T-helper 1 cell treated with Interleukin-12 subunit alpha and Interleukin-12 subunit beta and Interleukin-4 antibody, amounts not matched to agents 30 ng/mL and 1 ng/mL, for 36 hours (primary cell): ENCODE results near the gene CCNI. TPM values are rescaled to one million over a fixed set of nuclear protein-coding genes. Genes with fewer than 3 reads are reported as not detected.
"Not testable (repeated sequence)": the region's sequence is repeated elsewhere in the genome, so short reads cannot be mapped to it uniquely, and the experiment has no call there.

Source experiments
- intact Hi-C: fragments of 100-400 bp; cut with micrococcal nuclease; formaldehyde crosslinking; loops from one replicate; pipeline ENCODE4 v1.15.1; 2024
- total RNA-seq: library from RNA; stranded (reverse); gene quantifications from 2 replicates; pipeline ENCODE4 v1.2.3, GENCODE V29; 2022

CCNI gene
- total RNA-seq, 1 donor from 2014 or later, result 178 TPM

DNA sequence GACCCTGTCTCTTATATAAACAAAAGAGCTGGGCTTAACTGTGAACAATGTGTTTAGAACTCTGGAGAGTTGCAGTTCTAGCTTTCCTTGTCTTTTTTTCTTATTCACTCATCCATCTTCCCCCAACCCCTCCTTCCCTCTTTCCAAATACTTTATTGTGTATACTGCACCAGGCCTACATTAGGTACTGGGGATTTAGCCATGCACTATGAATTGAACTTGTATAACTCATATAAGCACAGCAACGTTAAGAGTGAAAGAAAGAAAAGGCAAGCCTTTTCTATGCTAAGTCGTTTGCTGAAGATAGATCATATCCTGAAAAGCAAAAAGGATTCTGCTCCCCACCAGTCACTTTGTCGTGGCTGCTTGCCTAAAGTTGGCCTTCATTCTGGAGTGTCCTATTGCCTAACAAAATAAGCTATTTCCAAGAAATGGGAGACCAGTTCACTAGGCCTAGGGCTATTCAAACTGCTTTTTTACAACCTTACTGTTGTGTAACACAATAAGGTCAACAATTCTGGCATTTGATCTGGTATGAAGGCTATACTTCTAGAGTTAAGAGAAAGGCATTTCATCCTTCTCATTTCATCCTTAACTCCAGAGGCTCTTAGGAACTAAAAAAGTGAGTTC lies 32.2 kb downstream of the CCNI start:
- intact Hi-C loops, result loop anchor here (1.0 to 10.0 kb wide), 7 partner anchors 11 to 612 kb away; partner anchors contain the start of genes SEPTIN11 and SOWAHB

DNA sequence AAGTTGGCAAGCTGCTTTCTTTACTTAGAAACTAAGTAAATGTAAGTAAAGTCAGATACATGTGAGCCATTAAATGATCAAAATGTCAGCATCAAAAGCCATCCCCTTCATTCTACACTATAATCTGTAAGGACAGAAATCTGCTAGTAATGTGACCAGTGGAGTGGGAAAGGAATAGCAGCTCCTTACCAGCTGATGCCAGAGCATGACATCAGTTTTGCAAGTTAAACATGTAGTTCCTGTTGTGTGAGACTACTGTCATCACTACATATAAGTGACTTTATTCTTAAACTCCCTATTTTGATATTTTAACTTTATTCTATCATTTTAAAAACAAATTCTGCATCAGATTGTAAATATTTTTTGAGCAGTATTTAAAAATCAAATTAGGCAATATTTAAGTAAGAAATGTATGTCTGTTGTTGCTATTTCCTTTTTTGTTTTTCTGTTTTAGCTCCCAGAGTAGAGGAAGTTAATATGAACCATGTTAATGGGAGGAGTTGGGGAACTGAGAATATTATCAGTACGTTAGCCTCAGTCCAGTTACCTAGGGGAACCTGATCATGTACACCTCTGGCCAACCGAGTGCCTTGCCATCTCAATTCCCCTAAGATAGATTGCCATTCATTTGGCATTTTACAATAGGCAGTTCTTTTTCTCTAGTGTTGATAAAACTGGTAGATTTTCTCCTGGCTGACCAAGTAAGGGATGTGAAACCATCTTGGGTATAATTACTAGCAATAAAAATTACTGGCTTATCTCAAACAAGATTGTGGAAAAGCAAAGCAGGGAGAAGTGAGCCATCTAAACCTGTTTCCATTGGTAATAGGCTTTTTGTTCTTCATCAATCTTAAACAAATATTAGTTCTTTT lies 34.7 kb downstream of the CCNI start:
- intact Hi-C loops, result loop anchor here (5.0 to 10.0 kb wide), 2 partner anchors 144 to 286 kb away; partner anchors contain the start of gene SOWAHB

DNA sequence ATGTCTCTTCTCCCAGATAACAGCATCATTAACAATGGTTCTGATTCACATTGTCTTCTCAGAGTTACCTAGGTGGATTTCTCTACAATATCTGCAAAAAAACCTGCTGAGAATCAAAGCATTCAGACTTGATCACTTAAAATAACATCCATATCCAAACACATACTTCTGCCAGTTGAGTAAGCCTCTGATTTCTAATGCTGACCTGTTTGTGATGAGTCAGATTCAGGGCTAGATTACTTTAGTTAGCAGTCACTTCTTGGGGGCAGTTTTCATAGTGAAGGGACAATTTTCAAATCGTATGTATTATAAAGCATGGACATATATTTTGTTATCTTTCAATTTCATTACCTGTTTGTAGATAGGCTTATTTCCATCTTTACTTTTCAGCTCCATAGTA lies 35.5 kb downstream of the CCNI start:
- intact Hi-C loops, result loop anchor here (5.0 to 10.0 kb wide), 2 partner anchors 143 to 285 kb away; partner anchors contain the start of gene SOWAHB

DNA sequence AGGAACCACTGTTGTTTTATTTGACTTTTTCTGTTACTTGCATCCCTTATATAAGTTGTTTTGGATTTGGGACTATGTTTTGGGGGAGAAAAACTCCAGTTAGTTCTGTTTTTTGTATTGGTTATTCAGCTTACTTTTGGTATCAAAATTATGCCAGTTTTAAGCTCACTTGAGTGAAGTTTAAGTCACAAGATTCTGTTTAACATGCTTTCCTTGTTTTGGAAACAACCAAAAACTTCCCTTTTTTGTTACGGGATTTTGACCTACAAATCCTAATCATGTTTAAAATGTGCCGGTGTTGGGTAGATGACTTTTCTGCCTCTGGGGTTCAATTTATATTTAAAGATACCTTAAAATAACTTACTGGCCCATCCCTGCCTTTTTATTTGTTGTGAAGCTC lies 36.0 kb downstream of the CCNI start:
- intact Hi-C loops, result loop anchor here (5.0 to 10.0 kb wide), 2 partner anchors 142 to 285 kb away; partner anchors contain the start of gene SOWAHB

DNA sequence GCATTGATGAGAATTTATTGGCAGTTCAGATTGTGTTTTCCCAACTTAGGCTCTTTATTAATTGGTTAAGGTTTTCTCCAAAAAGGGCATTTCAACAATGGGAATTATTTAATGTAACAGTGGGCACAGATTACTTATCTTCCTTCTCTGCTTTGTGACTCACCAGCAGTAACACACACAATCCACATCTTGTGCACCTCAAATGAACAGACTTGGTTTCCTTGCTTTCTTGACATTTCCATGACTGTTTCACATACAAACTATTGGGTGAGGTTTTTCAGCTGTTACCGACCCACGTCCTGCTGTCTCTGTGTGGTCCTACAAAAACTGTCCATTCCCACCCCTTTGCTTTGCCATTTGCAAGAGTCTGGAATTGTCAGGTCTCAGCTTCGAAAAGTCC lies 38.1 kb downstream of the CCNI start:
- intact Hi-C loops, result no loop called here

DNA sequence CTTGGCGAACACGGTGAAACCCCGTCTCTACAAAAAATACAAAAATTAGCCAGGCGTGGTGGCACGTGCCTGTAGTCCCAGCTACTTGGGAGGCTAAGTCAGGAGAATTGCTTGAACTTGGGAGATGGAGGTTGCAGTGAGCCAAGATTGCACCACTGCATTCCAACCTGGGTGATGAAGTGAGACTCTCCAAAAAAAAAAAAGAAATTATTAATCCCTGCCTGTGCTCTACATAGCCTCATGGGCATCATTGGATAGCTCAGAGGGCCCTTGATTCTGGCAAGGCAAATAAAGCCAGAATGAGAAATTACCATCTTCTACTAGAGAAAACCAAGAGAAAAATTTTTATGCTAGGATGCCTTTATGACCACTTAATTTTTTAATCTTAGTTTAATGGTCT lies 38.6 kb downstream of the CCNI start:
- intact Hi-C loops, result not testable (repeated sequence)

DNA sequence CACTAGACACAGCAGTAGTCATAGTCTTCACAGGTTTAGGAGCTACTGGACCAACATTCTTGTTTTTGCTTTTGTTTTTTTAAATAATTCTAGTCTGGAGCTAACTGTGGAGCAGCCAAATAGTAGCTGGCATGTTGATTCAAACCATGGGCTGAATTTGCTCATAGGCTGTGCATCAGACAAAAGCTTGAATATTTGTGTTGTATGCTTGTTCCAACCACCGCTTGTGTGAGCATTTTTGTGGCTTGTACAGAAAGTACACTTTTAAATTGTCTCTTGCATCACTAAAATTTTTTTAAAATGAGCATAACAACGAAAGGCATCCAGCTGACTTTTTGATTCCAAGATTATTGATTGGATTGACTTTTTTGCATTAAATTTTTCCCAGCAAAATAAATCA lies 39.6 kb downstream of the CCNI start:
- intact Hi-C loops, result no loop called here

DNA sequence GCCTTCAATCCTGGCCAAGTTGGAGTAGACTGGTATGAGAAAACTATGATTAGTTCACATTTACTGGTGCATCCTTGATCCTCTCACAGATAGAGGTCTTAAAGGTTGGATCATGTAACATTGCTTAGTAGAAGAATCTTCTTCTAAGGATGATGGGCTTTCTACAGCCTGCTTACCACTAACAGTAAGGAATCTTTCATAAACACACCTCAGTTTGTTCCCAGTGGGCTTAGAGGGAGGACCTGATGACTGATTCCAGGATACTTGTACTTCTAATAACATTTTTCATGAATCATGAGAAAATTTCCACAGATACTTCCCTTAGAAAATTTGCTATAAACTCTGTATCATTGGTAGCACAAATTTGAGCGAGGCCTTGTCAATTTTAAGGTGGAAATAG lies 40.6 kb downstream of the CCNI start:
- intact Hi-C loops, result no loop called here

DNA sequence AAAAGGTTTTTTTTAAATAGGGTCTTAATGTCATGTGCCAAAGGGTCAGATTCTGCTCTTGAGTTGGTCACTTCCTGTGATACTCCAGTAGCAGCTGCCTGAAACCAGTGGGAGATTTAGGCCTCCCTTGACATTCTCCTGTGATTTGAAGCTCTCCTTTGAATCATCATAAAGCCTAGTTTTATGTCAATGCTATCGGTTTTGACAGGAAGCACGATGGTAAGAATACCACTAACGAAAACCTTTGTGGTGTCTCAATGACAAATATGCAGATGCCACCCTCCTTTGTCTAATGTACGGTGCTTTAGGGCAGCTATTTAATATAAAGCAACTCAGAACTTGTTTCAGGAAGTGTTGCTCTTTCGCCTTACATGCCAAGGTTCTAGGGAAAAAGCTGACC lies 44.2 kb downstream of the CCNI start:
- intact Hi-C loops, result no loop called here

DNA sequence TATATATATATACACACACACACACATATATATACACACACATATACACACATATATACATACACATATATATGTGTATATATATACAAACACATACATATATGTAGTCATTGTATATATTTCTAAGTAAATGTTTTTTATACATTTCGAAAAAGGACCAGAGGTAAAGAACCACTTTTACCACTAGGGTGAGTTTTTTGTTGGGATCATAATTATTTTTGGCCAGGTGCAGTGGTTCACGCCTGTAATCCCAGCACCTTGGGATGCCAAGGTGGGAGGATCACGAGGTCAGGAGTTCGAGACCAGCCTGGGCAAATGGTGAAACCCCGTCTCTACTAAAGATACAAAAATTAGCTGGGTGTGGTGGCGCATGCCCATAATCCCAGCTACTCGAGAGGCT lies 46.0 kb downstream of the CCNI start:
- intact Hi-C loops, result loop anchor here (2.0 to 5.0 kb wide), 2 partner anchors 45 to 82 kb away; partner anchors contain the start of genes CCNI and SEPTIN11

DNA sequence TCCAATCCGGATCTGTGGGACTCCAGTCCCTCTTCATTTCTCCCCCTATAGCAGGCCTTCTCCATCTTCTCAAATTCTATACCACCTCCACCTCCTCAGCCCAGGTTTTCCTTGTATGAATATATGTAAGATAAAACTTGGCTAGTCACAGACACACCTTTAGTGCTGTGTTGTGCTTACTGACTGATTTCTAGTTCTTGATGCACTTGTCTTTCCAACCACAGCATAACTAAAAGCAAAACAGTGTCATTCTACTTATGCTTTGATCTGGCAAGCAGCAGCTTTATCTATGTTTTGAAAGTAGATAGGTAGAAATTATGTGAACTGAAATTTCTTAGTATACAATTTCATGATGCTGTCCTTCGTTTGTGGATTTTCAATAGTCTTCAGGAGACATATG lies 47.5 kb downstream of the CCNI start:
- intact Hi-C loops, result loop anchor here (2.0 to 5.0 kb wide), 2 partner anchors 47 to 81 kb away; partner anchors contain the start of genes CCNI and SEPTIN11

DNA sequence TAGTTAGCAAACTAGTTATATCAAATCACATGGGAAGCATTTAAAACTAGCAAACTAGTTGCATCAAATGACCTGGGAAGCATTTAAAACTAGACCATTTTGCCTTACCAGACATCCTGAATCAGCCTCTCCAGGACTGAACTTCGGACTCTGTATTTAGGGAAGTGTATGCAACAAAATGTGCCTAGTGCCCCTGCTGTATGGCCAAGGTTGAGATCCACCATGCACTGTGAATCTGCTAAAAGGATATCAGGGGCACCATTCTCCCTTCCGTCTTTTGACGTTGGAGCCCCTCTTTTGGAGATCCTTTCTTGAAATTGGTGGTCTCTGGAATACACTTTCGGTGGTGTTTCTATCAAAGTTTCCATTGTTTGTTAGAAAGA lies 49.5 kb downstream of the CCNI start:
- intact Hi-C loops, result loop anchor here (1.0 to 5.0 kb wide), 3 partner anchors 32 to 79 kb away; partner anchors contain the start of gene SEPTIN11

DNA sequence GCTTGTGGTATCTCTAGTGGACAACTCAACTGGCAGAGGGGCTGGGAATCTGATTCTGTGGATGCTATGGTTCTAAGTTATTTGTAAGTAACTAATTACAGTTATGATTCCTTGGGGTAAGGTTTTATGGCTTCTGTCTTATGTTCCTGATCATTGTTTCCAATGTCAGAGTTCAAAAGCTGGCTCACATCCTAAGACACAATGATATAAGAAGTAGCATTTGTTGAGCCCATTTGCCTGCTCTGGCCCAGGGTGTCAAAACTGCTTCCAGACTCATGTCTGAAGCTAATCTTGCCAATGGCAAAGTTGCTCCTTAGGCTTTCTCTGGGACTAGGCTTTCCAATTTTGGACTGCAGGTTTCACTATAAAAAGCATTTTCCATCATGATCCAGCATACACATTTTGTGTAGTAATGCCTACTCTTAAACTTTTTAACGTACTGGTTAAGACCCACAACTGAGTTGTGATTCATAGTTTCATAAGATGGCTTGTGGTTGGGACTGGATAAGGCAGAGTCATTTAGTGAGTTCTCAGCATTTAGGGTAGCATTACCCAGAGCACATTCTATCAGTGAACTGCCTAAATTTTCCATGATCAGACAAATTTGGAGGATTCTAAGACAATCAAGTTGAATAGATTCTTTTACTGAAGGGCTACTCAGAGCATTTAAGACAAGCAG lies 50.0 kb downstream of the CCNI start:
- intact Hi-C loops, result loop anchor here (1.0 to 5.0 kb wide), 3 partner anchors 31 to 78 kb away; partner anchors contain the start of gene SEPTIN11

DNA sequence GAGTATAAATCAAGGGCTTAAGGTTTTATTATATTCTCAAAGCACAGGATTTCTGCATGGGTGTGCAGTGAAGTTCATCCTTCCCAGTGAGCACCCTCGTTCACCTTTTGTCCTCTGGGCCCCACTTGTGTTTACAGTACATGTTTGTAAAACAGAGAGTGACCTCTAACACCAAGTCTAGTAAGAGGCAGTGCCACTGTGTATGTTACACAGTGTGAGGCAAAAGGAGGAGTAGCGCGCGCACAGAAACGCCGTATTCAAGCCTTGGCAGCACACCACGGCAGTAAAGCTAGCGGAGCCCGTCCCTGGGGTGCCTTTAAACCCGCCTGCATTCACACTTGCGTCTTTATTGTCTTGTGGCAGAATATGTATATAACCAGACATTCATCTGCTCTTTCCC lies 51.9 kb downstream of the CCNI start:
- intact Hi-C loops, result no loop called here

DNA sequence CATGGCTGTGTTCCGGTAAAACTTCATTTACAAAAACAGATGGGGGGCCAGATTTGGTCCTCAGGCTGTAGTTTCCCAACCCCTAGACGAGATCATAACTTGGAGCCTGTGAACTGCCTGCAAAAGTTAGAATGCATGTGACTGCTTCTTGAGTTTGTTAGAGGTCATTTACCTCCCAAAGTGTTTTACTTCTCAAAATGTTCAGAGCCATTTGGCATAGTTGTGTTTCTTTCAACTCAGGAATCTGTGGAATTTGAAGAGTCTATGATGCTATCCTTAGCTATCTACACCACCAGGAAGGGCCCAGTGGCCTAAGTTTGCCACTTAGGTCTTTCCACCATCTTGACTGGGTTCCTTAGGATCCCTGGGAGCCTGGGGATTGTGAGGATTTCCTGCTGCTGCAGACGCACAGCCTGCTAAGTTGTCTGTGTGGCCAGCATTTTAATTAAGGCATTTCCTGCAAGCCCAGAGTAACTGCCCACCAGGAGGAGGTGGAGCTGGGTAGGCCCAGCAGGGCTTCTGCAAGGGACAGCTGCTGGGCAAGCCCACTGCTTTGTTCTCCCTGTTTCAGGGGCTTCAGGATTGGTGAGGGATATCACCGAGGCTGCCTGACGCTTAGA lies 53.1 kb downstream of the CCNI start:
- intact Hi-C loops, result no loop called here

DNA sequence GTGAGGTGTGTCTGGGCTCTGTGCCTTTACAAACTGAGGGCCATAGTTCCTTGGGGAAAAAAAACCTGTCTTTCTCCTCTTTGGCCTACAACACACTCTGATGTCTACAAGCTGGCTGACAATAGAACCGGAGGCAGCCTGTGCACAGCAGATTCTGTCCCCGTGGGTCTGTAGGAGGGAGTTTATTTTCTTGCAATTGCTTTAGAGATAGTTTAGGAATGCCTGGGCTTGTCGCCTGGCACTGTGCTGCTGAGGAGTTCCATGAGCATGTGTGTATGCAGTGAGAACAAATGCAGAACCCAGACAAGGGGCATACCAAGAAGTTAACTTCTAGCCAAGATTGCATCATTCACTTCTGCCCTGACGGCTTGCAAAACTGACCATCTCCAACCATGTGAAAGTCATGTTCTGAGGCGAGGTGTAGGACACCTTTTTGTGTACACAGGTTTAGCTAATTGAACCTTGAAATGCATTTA lies 54.1 kb downstream of the CCNI start:
- intact Hi-C loops, result no loop called here

DNA sequence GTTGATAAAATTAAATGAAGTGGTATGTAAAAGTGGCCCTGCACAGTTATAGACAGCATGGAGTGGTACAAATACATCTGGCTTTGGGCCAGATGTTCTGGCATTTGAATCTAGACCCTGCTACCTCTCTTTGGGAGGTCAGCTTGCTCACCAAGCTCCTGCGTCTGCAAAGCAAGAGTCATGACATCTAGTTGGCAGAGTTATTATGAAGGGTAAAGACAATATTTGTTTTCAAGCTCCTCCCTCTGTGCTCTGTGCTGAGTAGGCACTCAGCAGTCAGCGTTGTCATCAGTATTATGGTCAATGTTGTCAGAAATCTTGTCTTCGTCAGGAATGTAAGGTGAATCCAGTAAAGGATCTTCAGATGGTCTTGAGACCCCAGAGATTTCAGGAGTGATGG lies 55.8 kb downstream of the CCNI start:
- intact Hi-C loops, result no loop called here

DNA sequence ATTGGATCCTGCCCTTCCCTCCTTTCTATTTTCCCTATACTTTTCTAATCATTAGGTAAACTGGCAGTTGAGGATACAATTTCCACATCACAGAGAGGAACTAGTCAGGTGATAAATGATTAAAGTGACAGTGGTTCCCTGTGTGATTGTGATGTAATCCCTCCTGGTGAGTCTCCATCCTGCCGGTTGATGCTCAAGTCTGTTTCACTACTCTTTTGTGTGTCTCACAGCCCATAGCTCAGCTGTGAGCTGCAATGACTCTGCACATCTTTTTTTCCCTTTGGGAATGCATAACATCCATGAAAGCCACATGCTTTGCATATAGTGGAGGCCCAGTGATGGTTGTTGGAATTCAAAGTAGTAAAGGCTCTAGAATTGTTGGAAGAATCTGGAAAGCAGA lies 60.4 kb downstream of the CCNI start:
- intact Hi-C loops, result loop anchor here (2.0 kb wide), 1 partner anchor 21 kb away; no protein-coding TSS in a partner anchor

DNA sequence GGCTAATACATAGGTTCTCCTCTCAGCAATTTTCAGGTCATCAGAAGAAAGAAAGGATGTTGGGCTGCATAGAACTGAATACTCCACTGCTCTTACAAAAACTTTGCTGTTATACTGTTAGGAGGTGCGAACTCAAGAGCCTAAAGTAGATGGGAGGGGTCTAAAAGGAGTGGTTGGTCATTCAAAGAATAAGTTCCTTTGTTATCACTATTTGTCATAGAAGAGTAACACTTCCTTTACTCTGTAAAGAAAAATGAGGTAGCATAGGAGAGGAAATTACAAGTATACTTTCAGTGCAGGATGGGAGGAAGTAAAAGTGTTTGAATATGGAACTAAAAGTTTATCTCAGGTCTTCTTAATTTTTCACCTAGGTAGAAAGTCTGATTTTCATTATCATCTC lies 61.5 kb downstream of the CCNI start:
- intact Hi-C loops, result loop anchor here (2.0 kb wide), 1 partner anchor 19 kb away; no protein-coding TSS in a partner anchor

DNA sequence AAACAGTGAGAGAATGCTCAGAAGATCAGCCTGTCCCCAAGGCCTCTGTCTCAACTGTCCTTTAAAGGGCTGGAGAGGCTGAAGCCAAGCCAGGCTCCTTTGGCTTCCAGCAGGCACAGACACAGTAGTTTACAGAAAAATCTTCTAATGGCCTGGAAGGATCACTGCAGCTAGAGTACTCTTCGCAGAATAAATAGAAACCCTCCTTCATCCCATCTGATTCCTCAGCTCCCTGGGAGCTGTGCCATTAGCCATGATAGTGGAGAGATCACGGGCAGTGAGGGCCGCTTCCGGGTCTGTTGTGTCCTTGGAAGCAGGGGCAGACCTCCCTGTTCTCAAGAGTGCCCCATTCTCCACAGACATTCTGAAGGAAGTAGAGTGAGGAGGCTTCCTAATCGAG lies 63.1 kb downstream of the CCNI start:
- intact Hi-C loops, result no loop called here

DNA sequence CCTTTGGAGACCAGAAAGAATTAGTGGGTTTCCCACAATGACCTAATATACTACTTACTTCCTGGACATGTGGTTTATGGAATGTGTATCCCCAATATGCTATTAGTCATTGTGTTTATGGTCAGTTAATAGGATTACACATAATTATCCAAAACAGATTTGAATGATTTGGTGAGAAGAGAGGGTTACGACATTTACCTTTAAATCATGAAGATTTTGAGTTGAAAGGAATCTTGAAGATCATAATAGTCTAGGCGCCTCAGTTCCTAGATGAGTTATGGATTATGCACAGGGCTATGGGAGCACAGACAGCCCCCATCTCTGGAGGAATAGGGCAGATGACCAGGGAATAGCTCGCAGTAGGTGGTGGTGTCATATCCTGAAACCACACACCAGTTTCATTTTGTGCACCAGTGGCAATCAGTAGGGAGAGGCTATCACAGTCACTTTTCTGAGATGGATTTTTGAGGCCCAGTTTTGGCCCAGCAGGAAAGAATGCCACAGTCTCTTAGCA lies 64.9 kb downstream of the CCNI start:
- intact Hi-C loops, result no loop called here
